Cardiac muscle cell (in vitro differentiated cells and primary cell): ENCODE results near the gene MUC4. TPM values are rescaled to one million over a fixed set of nuclear protein-coding genes. Genes with fewer than 3 reads are reported as not detected.
"Not testable (repeated sequence)": the region's sequence is repeated elsewhere in the genome, so short reads cannot be mapped to it uniquely, and the experiment has no call there.

Experiments
- DNase-seq, 2 donors: peaks; one replicate each; pipeline versions ENCODE4 v3.0.0 to v3.0.0-alpha.2; 2010 to 2017; ENCODE audit warnings: low read depth in 1 of 2, low spot score in 1 of 2
- H3K27ac ChIP-seq: fragments of 200-600 bp; sonication (generic); 2 replicates; pipeline ENCODE4 v1.5.1; 2016
- H3K27me3 ChIP-seq: fragments of 200-600 bp; sonication (generic); 2 replicates; pipeline ENCODE4 v1.6.0; 2016; ENCODE audit warnings: control low read depth
- H3K36me3 ChIP-seq: fragments of 200-600 bp; sonication (generic); 2 replicates; pipeline ENCODE4 v1.5.1; 2016; ENCODE audit warnings: control low read depth
- H3K4me1 ChIP-seq: fragments of 200-600 bp; sonication (generic); 2 replicates; pipeline ENCODE4 v1.8.1; 2017; ENCODE audit warnings: low read depth, mild to moderate bottlenecking, mixed run types
- H3K4me3 ChIP-seq: fragments of 200-600 bp; sonication (generic); 2 replicates; pipeline ENCODE4 v1.5.1; 2016; ENCODE audit warnings: mild to moderate bottlenecking
- H3K9me3 ChIP-seq: fragments of 200-600 bp; sonication (generic); 2 replicates; pipeline ENCODE4 v1.5.1; 2017; ENCODE audit warnings: low read depth, mild to moderate bottlenecking, control low read depth
- CTCF ChIP-seq: IDR thresholded peaks from 2 replicates; pipeline ENCODE4 v1.5.1; 2012; ENCODE audit warnings: low read depth, mild to moderate bottlenecking, low read length
- polyA plus RNA-seq: library from polyadenylated mRNA; unstranded; fragments of >200 nt; fragmentation: Nextera tagmentation; extraction: Ambion mirVana; gene quantifications from 2 replicates; pipeline ENCODE4 v1.2.1, GENCODE V29; 2016
- total RNA-seq: library from RNA; depleted of rRNA; stranded (reverse); fragments of >200 nt; gene quantifications from 2 replicates; pipeline ENCODE4 v1.2.3, GENCODE V29; 2016

The MUC4 gene
- total and polyA plus RNA-seq, 2 experiments from 2014 or later = 0.16 TPM; not detected in 1

DNA sequence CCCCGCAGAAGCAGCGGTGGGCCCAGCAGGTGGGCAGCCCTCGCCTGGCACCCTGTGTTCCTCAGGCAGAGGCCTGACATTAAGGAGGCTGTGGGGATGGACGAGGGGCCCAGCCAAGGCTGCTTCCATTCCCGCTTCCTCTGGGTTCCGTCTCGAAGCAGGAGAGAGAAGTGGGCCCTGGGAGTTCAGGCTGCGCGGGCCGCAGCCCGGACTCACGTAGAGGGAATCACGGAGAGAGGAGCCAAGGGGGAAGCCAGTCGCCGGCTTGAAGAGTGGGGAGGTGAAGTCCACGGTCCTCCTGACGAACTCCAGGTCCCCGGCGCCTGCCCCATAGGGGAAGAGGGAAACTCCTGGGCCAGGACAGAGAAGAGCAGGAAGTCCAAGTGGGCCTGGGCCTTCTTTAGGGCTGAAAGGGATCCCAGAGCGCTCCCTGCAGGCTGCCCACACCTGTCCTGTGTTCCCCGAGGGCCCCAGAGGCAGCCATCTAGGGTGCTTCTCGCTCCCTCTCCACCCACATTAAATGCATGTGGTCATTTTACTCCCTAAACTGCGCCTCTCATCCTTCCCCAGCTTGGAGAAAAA, 37.7 kb downstream of the MUC4 start:
- Histone ChIP-seq H3K4me3 (no peak overlapping the region), H3K27ac (no peak overlapping the region), H3K9me3 (no peaks in the 10 kb centered on the region), H3K4me1 (no peaks in the 10 kb centered on the region), H3K27me3 (no peaks in the 10 kb centered on the region), H3K36me3 (no peaks in the 10 kb centered on the region)
- DNase-seq = no peak
- TF ChIP-seq CTCF = no peak

DNA sequence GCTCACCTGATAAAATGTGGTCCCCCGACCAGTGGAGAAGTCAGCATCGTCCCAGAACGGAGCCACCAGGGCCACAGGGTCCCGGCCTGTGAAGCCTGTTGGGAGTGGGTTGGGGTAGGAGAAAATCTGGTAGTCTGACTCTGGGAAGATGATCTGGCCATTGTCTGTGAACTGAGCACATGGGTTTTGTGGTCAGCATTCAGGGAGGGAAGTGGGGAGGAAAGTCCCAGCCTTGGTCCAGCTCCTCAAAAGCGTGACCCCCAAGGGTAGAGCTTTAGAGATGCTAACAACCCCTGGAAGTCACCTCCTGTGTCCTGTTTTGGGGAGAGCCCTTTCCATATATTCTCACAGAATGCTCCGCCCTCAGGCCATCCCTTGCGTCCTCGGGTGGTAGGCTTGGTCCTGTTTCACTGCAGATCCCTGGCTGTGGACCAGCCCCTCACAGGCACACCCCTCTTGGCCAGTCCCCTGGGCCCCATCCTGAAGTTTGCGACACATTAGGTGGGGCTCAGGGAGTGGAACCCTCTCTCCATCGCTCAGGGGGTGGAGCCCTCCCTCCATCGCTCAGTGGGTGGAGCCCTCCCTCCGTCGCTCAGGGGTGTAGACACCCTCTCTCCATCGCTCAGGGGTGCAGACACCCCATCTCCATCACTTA, 40.0 kb downstream of the MUC4 start:
- H3K9me3 ChIP-seq = no peaks in the 10 kb centered on the region

GRCh38 chr3:195770841-195771645, 40.7 kb downstream of the MUC4 start:
- not testable (repeated sequence) for H3K27me3 ChIP-seq, H3K4me3 ChIP-seq, H3K36me3 ChIP-seq, H3K27ac ChIP-seq, H3K9me3 ChIP-seq, H3K4me1 ChIP-seq, DNase-seq

More for the DNA sequence above, 40.0 kb downstream of the MUC4 start:
- no peak for TF ChIP-seq CTCF
- no peaks in the 10 kb centered on the region for H3K36me3 ChIP-seq
- H3K4me1 ChIP-seq = no peaks in the 10 kb centered on the region
- H3K27ac ChIP-seq = no peak overlapping the region
- H3K27me3 ChIP-seq = no peaks in the 10 kb centered on the region
- no peak overlapping the region for H3K4me3 ChIP-seq
- no peak for DNase-seq

DNA sequence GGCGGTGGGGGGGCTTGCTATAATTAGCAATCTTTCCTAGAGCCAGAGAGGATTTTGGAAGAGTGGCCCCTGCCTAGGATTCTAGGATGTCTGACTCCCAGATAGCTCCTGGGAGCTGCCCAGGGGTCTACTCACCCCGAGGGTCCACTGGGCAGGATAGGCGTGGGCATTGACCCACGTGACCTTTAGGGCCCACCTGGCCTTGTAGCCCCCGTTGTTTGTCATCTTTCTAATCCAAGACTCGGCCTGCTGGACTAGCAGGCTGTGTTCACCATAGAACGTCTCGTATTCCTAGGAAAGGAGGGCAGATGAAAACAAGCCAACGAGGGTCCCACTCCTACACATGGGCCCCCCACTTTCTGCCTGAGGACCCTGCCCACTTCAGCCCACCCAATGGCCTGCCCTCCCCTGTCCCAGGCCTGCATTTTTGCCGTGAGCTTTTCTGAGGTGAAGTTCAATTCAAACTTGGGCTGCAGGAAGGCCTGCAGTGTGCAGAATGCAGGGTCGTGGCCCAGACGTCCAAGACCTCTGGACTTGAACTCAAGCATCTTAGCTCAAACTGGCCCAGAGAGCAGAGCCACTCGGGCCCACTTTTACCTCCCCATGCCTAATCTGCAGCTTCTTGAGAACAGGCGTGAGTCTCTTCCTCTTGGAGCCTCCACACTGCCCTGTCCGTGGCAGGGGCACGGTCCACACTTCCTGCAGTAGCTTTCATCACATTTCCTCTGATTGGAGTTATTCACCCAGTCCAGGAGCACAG, 41.5 kb downstream of the MUC4 start:
- no peaks in the 10 kb centered on the region for H3K36me3 ChIP-seq
- DNase-seq = no peak

DNA sequence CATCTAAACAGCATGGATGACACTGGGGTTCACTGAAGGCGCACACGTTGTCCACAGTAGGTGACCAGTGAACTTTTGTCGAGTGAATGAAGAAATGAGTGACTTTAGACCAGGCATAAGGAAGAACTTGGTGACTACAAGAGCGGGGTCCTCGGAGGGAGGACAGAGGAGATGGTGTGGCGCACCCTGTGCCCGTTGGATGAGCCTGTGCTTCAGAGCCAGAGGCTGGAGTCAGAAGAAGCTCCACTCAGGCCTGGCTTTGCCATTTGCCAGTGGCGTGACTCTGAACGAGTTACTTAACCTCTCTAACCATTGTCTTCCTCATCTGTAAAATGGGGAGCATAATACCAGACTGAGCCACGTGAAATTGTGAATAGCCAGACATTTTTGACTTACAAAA, 42.2 kb downstream of the MUC4 start:
- no peak for DNase-seq
- Histone ChIP-seq H3K4me1 (no peaks in the 10 kb centered on the region), H3K4me3 (no peak overlapping the region), H3K9me3 (no peaks in the 10 kb centered on the region), H3K27ac (no peak overlapping the region), H3K36me3 (no peaks in the 10 kb centered on the region), H3K27me3 (no peaks in the 10 kb centered on the region)
- TF ChIP-seq CTCF = no peak

More for the DNA sequence above, 41.5 kb downstream of the MUC4 start:
- Histone ChIP-seq H3K4me3 (no peak overlapping the region), H3K4me1 (no peaks in the 10 kb centered on the region), H3K27ac (no peak overlapping the region), H3K9me3 (no peaks in the 10 kb centered on the region), H3K27me3 (no peaks in the 10 kb centered on the region)
- TF ChIP-seq CTCF = no peak
